GM12878 (cell line): ENCODE data around the gene LYPD5. TPM values are rescaled to one million over a fixed set of nuclear protein-coding genes. Genes with fewer than 3 reads are reported as not detected.

Source experiments
- ATAC-seq: fragments of 200-7000 bp; cut with Tn5 transposase; 3 replicates; pipeline ENCODE4 v1.9.1; 2020; ENCODE audit warnings: mild to moderate bottlenecking, moderate library complexity
- BruUV-seq: library from RNA; stranded (reverse); fragments of 400-500 nt; replicated peaks from 2 replicates; lab custom pipeline; 2021; lab: Mats Ljungman, UMichigan
- CTCF ChIA-PET: fragments of 300-600 bp; sonication (Branson Sonifier 250); formaldehyde crosslinking; extraction: SDS; loops from one replicate; lab custom pipeline; 2021; ENCODE audit warnings: inconsistent platforms; lab: Yijun Ruan, JAX
- POLR2A ChIA-PET: fragments of 350-600 bp; formaldehyde crosslinking; extraction: SDS; loops from one replicate; lab custom pipeline; 2021; ENCODE audit warnings: inconsistent platforms; lab: Charles Lee
- RAD21 ChIA-PET: fragments of 300-600 bp; sonication (Branson Sonifier 250); formaldehyde crosslinking; loops from one replicate; lab custom pipeline; 2023; ENCODE audit warnings: antibody characterized with exemption; ENCODE audit not compliant: unreplicated experiment; lab: Charles Lee
- SMC1A ChIA-PET: fragments of 300-600 bp; sonication (Branson Sonifier 250); formaldehyde crosslinking; loops from one replicate; lab custom pipeline; 2023; ENCODE audit not compliant: unreplicated experiment, uncharacterized antibody; lab: Charles Lee
- DNase-seq: peaks from one replicate; pipeline ENCODE4 v3.0.0-alpha.2; 2011; ENCODE audit warnings: low read depth, low spot score
- FAIRE-seq: peaks from 3 replicates; lab custom pipeline; 2011; peaks lifted over from hg19 to GRCh38; lab: Jason Lieb, UNC
- H2AFZ ChIP-seq: 2 replicates; pipeline ENCODE4 v1.6.0; 2011; ENCODE audit warnings: low read depth, low read length, control low read depth; ENCODE audit not compliant: control insufficient read depth
- H3K27ac ChIP-seq: 2 replicates; pipeline ENCODE4 v1.5.1; 2011; ENCODE audit warnings: control low read depth; ENCODE audit not compliant: control insufficient read depth, insufficient read depth
- H3K27me3 ChIP-seq, 2 experiments: replicated peaks in 1 of 2; 2 replicates each; pipeline versions ENCODE4 v1.6.0 to v1.6.1; 2011; ENCODE audit warnings: low read length in 1 of 2; ENCODE audit not compliant: control insufficient read depth in 2 of 2, insufficient read depth in 2 of 2
- H3K36me3 ChIP-seq, 2 experiments: 2 replicates each; pipeline ENCODE4 v1.5.1; 2011; ENCODE audit warnings: low read length in 1 of 2; ENCODE audit not compliant: control insufficient read depth in 2 of 2, insufficient read depth in 2 of 2
- H3K4me1 ChIP-seq: 2 replicates; pipeline ENCODE4 v1.6.1; 2011; ENCODE audit warnings: mild to moderate bottlenecking, low read length, moderate library complexity, mixed read lengths; ENCODE audit not compliant: control insufficient read depth, insufficient read depth
- H3K4me2 ChIP-seq: 2 replicates; pipeline ENCODE4 v1.6.0; 2011; ENCODE audit warnings: control low read depth; ENCODE audit not compliant: control insufficient read depth, insufficient read depth
- H3K4me3 ChIP-seq: fragments of 200-600 bp; sonication (generic); 2 replicates; pipeline ENCODE4 v1.5.1; 2016
- H3K79me2 ChIP-seq: 2 replicates; pipeline ENCODE4 v1.6.0; 2011; ENCODE audit warnings: low read length; ENCODE audit not compliant: control insufficient read depth, insufficient read depth
- H3K9ac ChIP-seq: 2 replicates; pipeline ENCODE4 v1.8.0; 2011; ENCODE audit warnings: low read length, control low read depth, mixed read lengths; ENCODE audit not compliant: control insufficient read depth, insufficient read depth
- H3K9me3 ChIP-seq: replicated peaks from 3 replicates; pipeline ENCODE4 v1.5.1; 2011; ENCODE audit warnings: mild to moderate bottlenecking, low read length; ENCODE audit not compliant: control insufficient read depth, insufficient read depth
- H4K20me1 ChIP-seq: 2 replicates; pipeline ENCODE4 v1.6.0; 2011; ENCODE audit not compliant: control insufficient read depth, insufficient read depth
- BCL11A ChIP-seq: IDR thresholded peaks from 2 replicates; pipeline ENCODE4 v1.6.1; 2011; ENCODE audit warnings: low read depth, low read length
- BMI1 ChIP-seq: fragments of 450-650 bp; IDR thresholded peaks from 2 replicates; pipeline ENCODE4 v1.6.1; 2016; ENCODE audit warnings: mild to moderate bottlenecking, moderate library complexity, borderline replicate concordance
- DPF2 ChIP-seq: fragments of 450-650 bp; IDR thresholded peaks from 2 replicates; pipeline ENCODE4 v1.6.1; 2017; ENCODE audit warnings: mild to moderate bottlenecking
- EGR1 ChIP-seq, 2 experiments: IDR thresholded peaks; 1 replicate in 1 of 2; 2 replicates in 1 of 2; pipeline ENCODE4 v1.6.1; 2011 to 2012; ENCODE audit warnings: low read depth in 2 of 2, low read length in 2 of 2, borderline replicate concordance in 1 of 2, mild to moderate bottlenecking in 1 of 2, moderate library complexity in 1 of 2
- GATAD2B ChIP-seq: fragments of 450-650 bp; conservative IDR thresholded peaks from 2 replicates; pipeline ENCODE4 v1.6.1; 2017; ENCODE audit warnings: low read depth, mild to moderate bottlenecking, moderate library complexity
- IKZF1 ChIP-seq: fragments of 450-650 bp; conservative IDR thresholded peaks from 2 replicates; pipeline ENCODE4 v1.6.1; 2017; ENCODE audit warnings: antibody characterized with exemption, mild to moderate bottlenecking
- IKZF2 ChIP-seq, 2 experiments: fragments of 450-650 bp; IDR thresholded peaks; 2 replicates each; pipeline ENCODE4 v1.6.1; 2017; ENCODE audit warnings: mild to moderate bottlenecking in 2 of 2, moderate library complexity in 2 of 2
- IRF4 ChIP-seq: IDR thresholded peaks from 2 replicates; pipeline ENCODE4 v1.6.1; 2011; ENCODE audit warnings: low read depth, low read length
- LARP7 ChIP-seq: fragments of 450-650 bp; IDR thresholded peaks from 2 replicates; pipeline ENCODE4 v1.6.1; 2017; ENCODE audit warnings: mild to moderate bottlenecking
- MEF2A ChIP-seq: IDR thresholded peaks from 2 replicates; pipeline ENCODE4 v1.6.1; 2011; ENCODE audit warnings: low read depth, mild to moderate bottlenecking, low read length, moderate library complexity; ENCODE audit not compliant: insufficient read depth
- MTA2 ChIP-seq: fragments of 450-650 bp; IDR thresholded peaks from 2 replicates; pipeline ENCODE4 v1.6.1; 2016; ENCODE audit warnings: low read depth, mild to moderate bottlenecking, moderate library complexity
- MTA3 ChIP-seq: IDR thresholded peaks from 2 replicates; pipeline ENCODE4 v1.6.1; 2012; ENCODE audit warnings: low read length, inconsistent platforms, borderline replicate concordance
- NBN ChIP-seq: fragments of 450-650 bp; IDR thresholded peaks from 2 replicates; pipeline ENCODE4 v1.6.1; 2016
- NFIC ChIP-seq: IDR thresholded peaks from 2 replicates; pipeline ENCODE4 v1.6.1; 2012; ENCODE audit warnings: low read depth, mild to moderate bottlenecking, inconsistent platforms, low read length, moderate library complexity
- NR2F1 ChIP-seq: fragments of 450-650 bp; conservative IDR thresholded peaks from 2 replicates; pipeline ENCODE4 v1.6.1; 2017; ENCODE audit warnings: mild to moderate bottlenecking
- PAX5 ChIP-seq: IDR thresholded peaks from 2 replicates; pipeline ENCODE4 v1.6.1; 2011; ENCODE audit warnings: low read depth, low read length, borderline replicate concordance
- REST ChIP-seq: IDR thresholded peaks from 2 replicates; pipeline ENCODE4 v1.6.1; 2012; ENCODE audit warnings: mild to moderate bottlenecking, low read depth, low read length
- RUNX3 ChIP-seq: IDR thresholded peaks from 2 replicates; pipeline ENCODE4 v1.6.1; 2012; ENCODE audit warnings: low read length, inconsistent platforms
- SMC3 ChIP-seq: IDR thresholded peaks from 2 replicates; pipeline ENCODE4 v1.6.1; 2011; ENCODE audit warnings: low read length, improper control_type of control experiment, borderline replicate concordance
- STAT3 ChIP-seq: IDR thresholded peaks from 2 replicates; pipeline ENCODE4 v1.6.1; 2011; ENCODE audit warnings: low read depth, low read length, improper control_type of control experiment
- TCF12 ChIP-seq: IDR thresholded peaks from 2 replicates; pipeline ENCODE4 v1.6.1; 2011; ENCODE audit warnings: low read depth, mild to moderate bottlenecking, low read length
- ZNF207 ChIP-seq: fragments of 450-650 bp; IDR thresholded peaks from 2 replicates; pipeline ENCODE4 v1.6.1; 2014; ENCODE audit warnings: antibody characterized with exemption, mild to moderate bottlenecking, borderline replicate concordance
- ZNF384 ChIP-seq: IDR thresholded peaks from 2 replicates; pipeline ENCODE4 v1.6.1; 2012; ENCODE audit warnings: low read depth, mild to moderate bottlenecking, low read length, improper control_type of control experiment, borderline replicate concordance
- WGBS: methylation state at CpG from one replicate; pipeline ENCODE4 v1.1.6; 2016; ENCODE audit warnings: low lambda C conversion rate; ENCODE audit not compliant: insufficient replicate concordance, insufficient coverage; ENCODE audit errors: missing lambda C conversion rate; 5-methylcytosine and 5-hydroxymethylcytosine counted together
- in situ Hi-C: fragments of 300-500 bp; cut with MboI; formaldehyde crosslinking; loops from 9 replicates; pipeline ENCODE4 v1.14.3; 2018; ENCODE audit warnings: mixed read lengths
- intact Hi-C: fragments of 100-400 bp; cut with micrococcal nuclease; formaldehyde crosslinking; loops from one replicate; pipeline ENCODE4 v1.14.2; 2022; ENCODE audit not compliant: unreplicated experiment
- polyA plus RNA-seq, 11 experiments: library from polyadenylated mRNA; depleted of rRNA in 4 of 11; unstranded in 6 of 11; stranded (reverse) in 5 of 11; fragments of >200 nt; fragmentation: Nextera tagmentation in 4 of 11; fragmentation: Illumina TruSeq in 1 of 11; extraction: Ambion mirVana in 4 of 11; extraction: Trizol in 1 of 11; gene quantifications; 1 replicate in 1 of 11; 2 replicates in 10 of 11; pipeline versions ENCODE4 v1.2.1 to v1.2.3, GENCODE V29; 2011 to 2016; ENCODE audit warnings: inconsistent platforms in 2 of 11, missing spikeins in 2 of 11, low read depth in 1 of 11
- total RNA-seq, 4 experiments: library from RNA; depleted of rRNA in 3 of 4; stranded (reverse); fragments of >200 nt in 3 of 4; fragmentation: Illumina TruSeq in 1 of 4; extraction: Trizol in 1 of 4; gene quantifications; 2 replicates each; pipeline versions ENCODE4 v1.2.1 to v1.2.3, GENCODE V29; 2013 to 2021
- TF ChIP-seq, protein P1 (sequence below): IDR thresholded peaks from 2 replicates; pipeline ENCODE4 v1.6.1; 2012; ENCODE audit warnings: low read depth, low read length, improper control_type of control experiment

LYPD5 gene
- total and polyA plus RNA-seq, 10 of the 15 experiments (the other 5 are each of a cell fraction or from before 2014, with no cell fraction given): 0.04 to 2.2 (median 0.69) TPM; not detected in 1

GRCh38 chr19:43790587-43790986 lies 11.7 kb downstream of the LYPD5 start:
- in situ Hi-C loops (no loop called here), intact Hi-C loops (no loop called here)
- ChIA-PET CTCF (interaction anchor here (0.5 to 1.7 kb wide), 8 partner anchors 11 to 122 kb away, joined by 3 to 8 read pairs (median 4); partner anchors contain the start of genes KCNN4 and PLAUR), RAD21 (interaction anchor here (0.6 to 3.3 kb wide), 5 partner anchors 24 to 1355 kb away, joined by 3 to 12 read pairs (median 4); no protein-coding TSS in a partner anchor), POLR2A (no interaction called here), SMC1A (interaction anchor here (1.0 to 1.7 kb wide), 7 partner anchors 10 to 48 kb away, joined by 3 to 5 read pairs (median 4); partner anchors contain the start of gene KCNN4)
- WGBS: 5% methylated on average over 3 of the region's 3 CpGs
- no peaks in the 10 kb centered on the region for H3K36me3 ChIP-seq
- H3K9ac ChIP-seq: no peak overlapping the region
- FAIRE-seq: peak; percentile 95
- peaks cover 11% of the 10 kb centered on the region for H3K4me1 ChIP-seq
- no peak for DNase-seq
- H2AFZ ChIP-seq: no peak overlapping the region
- BruUV-seq: no TSS peak
- H3K27me3 ChIP-seq: no peaks in the 10 kb centered on the region
- no peaks in the 10 kb centered on the region for H3K79me2 ChIP-seq
- H3K4me2 ChIP-seq: peak overlapping the region; percentile 30; the same call in 1 of the 2 replicates
- H3K4me3 ChIP-seq: no peak overlapping the region
- peak; percentile 96 for ATAC-seq
- H3K9me3 ChIP-seq: no peaks in the 10 kb centered on the region
- H3K27ac ChIP-seq: no peak overlapping the region
- no peaks in the 10 kb centered on the region for H4K20me1 ChIP-seq
- TF ChIP-seq SMC3 (no peak), RUNX3 (peak; percentile 96), EGR1 (IDR thresholded peaks at IDR 0.05; ENCODE audit: borderline replicate concordance in 1 of 2, low read depth in 2 of 2, low read length in 2 of 2) (no peak), MTA3 (peak; percentile 45; the same call in 1 of the 2 replicates), IKZF2 (IDR thresholded peaks at IDR 0.05) (peak; percentile 98 to 99), ZNF384 (no peak), NFIC (peak; percentile 64), MTA2 (peak; percentile 88), MEF2A (no peak), ZNF207 (no peak), NR2F1 (0 out of 2 replicates have a peak, but pooled peaks have one; percentile 10), STAT3 (no peak), DPF2 (peak; percentile 94), BMI1 (peak; percentile 67; the same call in 1 of the 2 replicates), NBN (peak; percentile 67; the same call in 1 of the 2 replicates), IRF4 (peak; percentile 81), PAX5 (peak; percentile 72), BCL11A (peak; percentile 69), GATAD2B (peak; percentile 70), REST (no peak), TCF12 (no peak), LARP7 (no peak), IKZF1 (peak; percentile 98)
- TF ChIP-seq, protein P1, sequence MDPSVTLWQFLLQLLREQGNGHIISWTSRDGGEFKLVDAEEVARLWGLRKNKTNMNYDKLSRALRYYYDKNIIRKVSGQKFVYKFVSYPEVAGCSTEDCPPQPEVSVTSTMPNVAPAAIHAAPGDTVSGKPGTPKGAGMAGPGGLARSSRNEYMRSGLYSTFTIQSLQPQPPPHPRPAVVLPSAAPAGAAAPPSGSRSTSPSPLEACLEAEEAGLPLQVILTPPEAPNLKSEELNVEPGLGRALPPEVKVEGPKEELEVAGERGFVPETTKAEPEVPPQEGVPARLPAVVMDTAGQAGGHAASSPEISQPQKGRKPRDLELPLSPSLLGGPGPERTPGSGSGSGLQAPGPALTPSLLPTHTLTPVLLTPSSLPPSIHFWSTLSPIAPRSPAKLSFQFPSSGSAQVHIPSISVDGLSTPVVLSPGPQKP: no peak
